Activated CD8-positive, alpha-beta memory T cell treated with anti-CD3 and anti-CD28 coated beads for 48 hours (primary cell): ENCODE data around the gene SUPT5H.

Experiments used
- DNase-seq, 3 experiments: peaks; one replicate each; pipeline ENCODE4 v3.0.0-alpha.2; 2020; ENCODE audit warnings: low read depth in 2 of 3, low spot score in 2 of 3

The SUPT5H gene

DNA sequence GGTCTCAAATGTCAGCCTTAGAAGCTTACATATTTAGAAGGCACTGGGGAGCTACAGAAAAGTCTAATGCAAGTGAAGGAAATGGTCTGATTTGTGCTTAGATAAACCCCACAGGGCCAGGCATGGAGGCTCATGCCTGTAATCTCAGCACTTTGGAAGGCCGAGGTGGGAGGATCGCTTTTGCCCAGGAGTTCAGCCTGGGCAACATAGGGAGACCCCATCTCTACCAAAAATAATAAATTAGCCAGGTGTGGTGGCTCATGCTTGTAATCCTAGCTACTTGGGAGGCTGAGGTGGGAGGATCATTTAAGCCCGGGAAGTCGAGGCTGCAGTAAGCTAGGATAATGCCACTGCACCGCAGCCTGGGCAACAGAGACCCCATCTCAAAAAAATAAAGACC, 50.7 kb downstream of the SUPT5H start:
- DNase-seq = no peak

DNA sequence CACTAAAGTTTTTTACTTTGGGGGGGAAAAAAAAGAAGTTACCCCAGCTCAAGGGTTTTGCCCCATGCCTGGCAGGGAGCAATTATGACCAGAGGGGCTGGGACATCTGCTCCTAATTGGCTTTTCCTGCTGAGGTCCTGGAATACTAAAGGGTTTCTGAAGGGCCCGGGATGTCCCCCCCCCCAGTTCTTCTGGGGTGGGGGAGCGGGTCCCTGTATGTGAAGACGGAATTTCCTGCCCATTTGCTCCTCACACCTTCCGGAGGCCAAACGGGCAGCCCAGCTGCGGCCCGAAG, 52.3 kb downstream of the SUPT5H start:
- DNase-seq = no peak

DNA sequence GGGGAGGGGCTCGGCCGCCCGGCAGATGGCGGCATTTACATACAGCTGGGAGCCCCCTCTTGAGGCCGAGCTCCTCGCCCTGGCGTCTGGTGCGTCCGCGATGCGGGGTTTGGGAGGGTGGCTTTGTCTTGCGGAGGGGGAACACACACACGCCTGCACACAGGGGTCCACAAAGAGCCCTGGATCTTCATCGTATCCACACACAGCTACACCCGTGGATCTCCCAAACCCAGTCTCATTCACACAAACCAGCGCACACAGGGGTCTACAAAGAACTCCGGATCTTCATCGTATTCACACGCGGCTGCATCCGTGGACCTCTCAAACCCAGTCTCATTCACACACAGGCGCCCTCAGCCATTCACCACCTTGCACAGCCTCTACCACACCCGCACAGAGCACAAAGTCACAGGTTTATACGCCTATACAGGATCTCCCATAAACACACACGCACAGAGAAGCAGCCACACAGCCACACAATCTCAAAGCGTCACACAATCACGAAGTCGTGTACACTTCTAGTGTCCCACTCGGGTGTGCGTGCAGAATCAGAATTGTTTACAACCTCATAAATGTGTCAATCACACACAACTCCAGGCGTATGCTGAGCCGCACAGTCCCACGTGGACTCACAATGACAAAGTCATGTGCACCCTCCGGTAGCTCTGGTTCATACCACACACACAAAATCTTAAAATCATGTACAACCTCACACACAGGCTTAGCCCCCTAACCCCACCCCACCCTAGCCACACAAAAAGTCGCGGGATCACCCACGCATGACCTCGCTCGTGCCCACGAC, 52.8 kb downstream of the SUPT5H start:
- DNase-seq = no peak

DNA sequence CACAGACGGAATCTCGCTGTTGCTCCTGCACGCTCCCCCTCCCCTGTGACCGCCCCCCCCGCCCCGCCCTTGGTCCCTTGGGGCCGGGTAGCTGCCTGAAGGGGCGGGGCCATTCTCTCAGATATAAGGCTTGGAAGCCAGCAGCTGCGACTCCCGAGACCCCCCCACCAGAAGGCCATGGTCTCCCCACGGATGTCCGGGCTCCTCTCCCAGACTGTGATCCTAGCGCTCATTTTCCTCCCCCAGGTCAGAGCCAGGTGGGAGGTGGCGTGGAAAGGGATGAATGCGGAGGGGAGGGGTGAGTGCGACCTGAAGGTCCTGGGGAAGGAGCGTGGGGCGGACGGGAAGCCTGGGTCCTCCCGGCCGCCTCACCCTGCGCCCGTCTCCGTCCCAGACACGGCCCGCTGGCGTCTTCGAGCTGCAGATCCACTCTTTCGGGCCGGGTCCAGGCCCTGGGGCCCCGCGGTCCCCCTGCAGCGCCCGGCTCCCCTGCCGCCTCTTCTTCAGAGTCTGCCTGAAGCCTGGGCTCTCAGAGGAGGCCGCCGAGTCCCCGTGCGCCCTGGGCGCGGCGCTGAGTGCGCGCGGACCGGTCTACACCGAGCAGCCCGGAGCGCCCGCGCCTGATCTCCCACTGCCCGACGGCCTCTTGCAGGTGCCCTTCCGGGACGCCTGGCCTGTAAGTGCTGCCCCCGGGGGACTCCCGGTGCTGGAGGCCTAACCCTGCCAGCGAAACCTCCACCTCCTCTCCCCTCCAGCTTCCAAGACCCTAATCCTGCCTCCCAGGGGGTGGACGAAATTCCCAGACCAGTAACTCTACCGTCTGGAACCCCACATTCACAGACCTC, 53.6 kb downstream of the SUPT5H start, which contains the start of gene DLL3:
TSS of gene DLL3 (plus strand) at position 150 of the 845 bp plus-strand sequence. CDS start at position 178, 28 bp downstream.
- no peak for DNase-seq

DNA sequence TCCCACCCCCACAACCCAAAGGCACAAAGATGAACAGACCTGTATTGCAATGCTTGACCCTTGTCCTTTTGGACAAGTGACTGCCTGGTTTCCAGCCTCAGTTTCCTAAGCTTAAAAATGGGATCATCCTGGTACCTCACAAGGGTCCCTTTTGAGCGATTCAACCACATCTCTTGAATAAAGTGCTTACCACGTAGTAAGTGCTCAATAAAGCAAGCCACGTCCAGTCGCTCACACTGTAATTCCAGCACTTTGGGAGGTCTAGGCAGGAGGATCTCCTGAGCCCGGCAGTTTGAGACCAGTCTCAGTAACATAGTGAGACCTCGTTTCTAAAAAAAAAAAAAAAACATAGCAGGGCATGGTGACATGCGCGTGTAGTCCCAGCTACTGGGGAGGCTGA, 54.5 kb downstream of the SUPT5H start:
- DNase-seq = no peak

DNA sequence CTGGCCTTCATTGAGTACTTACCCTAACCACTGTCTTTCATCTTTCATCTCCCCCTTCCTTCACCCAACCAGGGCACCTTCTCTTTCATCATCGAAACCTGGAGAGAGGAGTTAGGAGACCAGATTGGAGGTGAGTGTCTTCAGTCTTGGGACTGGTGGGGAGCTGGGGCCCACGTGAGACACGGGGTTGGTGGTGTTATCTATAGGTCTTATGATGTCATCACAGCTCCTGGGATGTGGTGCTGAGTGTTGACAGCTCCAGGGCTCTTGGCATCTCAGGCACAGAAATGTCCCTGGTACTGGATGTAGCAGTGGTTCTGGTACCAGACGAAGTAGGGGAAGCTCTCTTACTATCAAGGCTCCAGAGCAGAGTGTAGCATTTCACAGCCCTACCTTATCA, 55.2 kb downstream of the SUPT5H start:
- no peak for DNase-seq

DNA sequence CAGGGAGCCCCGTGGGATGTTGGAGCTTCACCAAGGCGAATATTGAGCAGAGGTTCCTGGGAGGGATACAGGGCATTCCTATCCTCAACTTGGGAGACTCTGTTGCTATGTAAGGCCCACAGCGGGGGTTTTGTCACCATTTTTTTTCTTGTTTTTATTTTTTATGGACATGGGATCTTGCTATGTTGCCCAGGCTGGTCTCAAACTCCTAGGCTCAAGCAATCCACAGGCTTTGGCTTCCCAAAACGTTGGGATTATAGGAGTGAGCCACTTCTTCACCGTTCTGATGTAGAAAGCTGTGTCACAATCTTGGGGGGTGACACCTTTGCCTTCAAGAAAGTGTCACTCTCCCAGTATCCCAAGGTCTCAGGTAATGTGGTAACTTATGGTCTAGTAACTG, 56.0 kb downstream of the SUPT5H start:
- no peak for DNase-seq

DNA sequence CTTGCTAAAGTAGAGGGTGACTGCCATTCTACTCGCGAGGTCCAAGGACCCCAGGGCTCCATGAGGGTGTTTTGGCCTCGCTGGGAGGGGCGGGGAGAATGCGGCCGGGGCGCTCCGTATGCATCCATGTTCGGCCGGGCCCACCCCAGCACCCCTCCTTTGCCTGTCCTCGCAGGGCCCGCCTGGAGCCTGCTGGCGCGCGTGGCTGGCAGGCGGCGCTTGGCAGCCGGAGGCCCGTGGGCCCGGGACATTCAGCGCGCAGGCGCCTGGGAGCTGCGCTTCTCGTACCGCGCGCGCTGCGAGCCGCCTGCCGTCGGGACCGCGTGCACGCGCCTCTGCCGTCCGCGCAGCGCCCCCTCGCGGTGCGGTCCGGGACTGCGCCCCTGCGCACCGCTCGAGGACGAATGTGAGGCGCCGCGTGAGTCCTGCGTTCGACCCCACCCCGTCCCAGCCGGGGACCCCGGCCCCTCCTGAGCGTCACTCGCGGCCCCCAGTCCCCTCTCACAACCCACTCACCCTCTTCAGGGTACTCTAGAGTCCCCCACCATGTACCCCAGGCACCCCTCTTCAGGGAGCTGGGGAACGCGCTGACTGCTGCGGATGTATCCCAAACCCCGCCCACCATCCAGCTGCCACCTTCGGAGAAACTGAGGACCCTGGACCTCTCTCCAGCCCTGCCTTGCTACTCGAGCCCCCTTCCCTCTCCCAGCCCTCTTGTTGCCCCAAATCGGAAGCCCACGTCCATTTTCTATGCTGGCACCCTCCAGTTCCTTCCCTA, 57.4 kb downstream of the SUPT5H start:
- peak; percentile 52 to 62 (median 58) for DNase-seq

DNA sequence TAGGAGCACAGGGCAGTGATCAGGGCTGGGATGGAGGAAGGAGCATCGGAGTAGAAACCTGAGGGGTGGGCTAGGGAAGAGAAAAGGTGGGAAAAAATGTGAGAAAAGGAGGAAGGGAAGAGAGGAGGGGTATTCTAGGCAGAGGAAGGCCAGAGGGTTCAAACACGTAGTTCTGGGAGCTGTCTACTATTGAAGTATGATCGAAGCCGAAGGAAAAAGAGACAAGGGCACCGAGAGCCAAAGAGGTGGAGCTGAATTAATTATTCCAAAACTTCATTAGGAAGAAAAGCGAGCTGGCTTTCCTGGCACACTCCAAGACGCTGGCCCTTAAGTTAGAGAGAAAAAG, 61.2 kb downstream of the SUPT5H start:
- DNase-seq = no peak

DNA sequence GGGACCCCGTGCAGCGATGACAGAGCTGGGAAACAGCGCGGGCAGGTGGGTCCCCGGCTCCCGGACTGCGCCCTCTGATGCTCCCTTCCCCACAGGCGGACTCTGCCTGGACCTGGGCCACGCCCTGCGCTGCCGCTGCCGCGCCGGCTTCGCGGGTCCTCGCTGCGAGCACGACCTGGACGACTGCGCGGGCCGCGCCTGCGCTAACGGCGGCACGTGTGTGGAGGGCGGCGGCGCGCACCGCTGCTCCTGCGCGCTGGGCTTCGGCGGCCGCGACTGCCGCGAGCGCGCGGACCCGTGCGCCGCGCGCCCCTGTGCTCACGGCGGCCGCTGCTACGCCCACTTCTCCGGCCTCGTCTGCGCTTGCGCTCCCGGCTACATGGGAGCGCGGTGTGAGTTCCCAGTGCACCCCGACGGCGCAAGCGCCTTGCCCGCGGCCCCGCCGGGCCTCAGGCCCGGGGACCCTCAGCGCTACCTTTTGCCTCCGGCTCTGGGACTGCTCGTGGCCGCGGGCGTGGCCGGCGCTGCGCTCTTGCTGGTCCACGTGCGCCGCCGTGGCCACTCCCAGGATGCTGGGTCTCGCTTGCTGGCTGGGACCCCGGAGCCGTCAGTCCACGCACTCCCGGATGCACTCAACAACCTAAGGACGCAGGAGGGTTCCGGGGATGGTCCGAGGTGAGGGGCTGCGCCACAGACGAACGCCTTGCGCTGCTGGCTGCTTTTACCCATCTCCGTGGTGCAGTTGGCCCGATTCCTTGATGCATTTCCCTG, 61.7 kb downstream of the SUPT5H start:
- peak in 2 of 3 experiments; percentile 23 to 48 for DNase-seq

DNA sequence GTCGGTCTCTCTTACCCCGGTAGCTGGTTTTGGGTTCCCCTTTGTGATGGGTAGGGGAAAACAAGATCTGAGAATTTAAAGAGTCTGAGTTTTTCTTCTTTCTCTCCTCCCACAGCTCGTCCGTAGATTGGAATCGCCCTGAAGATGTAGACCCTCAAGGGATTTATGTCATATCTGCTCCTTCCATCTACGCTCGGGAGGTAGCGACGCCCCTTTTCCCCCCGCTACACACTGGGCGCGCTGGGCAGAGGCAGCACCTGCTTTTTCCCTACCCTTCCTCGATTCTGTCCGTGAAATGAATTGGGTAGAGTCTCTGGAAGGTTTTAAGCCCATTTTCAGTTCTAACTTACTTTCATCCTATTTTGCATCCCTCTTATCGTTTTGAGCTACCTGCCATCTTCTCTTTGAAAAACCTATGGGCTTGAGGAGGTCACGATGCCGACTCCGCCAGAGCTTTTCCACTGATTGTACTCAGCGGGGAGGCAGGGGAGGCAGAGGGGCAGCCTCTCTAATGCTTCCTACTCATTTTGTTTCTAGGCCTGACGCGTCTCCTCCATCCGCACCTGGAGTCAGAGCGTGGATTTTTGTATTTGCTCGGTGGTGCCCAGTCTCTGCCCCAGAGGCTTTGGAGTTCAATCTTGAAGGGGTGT, 62.5 kb downstream of the SUPT5H start:
- no peak for DNase-seq

DNA sequence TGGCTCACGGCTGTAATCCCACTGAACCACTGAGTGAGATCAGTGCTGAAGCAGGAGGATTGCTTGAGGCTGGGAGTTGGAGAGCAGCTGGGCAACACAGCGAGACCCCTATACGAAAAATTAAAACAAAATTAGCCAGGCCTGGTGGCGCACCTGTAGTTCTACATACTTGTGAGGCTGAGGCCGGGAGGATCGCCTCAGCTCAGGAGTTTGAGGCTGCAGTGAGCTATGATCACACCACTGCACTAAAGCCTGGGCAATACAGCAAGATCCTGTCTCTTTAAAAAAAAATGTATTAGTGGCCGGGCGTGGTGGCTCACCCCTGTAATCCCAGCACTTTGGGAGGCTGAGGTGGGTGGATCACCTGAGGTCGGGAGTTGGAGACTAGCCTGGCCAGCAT, 63.2 kb downstream of the SUPT5H start:
- no peak for DNase-seq

DNA sequence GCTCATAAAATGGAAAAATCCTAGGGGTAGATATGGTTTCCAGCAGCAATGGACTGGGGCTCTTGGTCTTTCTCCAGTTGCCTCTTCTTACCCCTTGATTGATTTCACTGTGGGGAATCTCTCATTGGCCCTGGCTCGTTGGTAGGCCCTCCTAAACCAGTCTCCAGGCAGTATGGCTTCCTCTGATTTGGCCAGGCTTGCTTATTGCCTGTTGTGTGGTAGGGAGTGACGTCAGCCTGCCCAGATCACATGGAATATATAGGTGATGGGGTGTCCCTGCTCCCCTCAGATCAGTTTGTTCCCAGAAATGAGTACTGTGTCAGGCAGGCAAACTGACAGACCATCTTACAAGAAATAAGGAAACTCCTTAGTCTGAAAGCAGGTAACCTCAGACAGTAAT, 63.9 kb downstream of the SUPT5H start:
- DNase-seq = no peak

DNA sequence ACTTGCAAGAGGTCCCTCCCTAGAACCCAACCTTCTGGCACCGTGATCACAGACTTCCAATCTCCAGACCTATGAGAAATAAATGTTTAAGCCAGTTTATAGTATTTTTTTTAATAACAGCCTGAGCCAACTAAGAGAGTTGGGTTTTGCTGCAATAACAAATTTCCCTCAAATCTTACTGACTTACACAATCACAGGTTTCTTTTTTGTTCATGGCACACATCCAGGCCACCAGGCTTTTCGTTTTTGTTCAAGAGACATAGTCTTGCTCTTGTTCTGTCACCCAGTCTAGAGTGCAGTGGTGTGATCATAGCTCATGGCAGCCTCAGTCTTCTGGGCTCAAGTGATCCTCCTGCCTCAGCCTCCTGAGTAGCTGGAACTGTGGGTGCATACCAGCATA, 67.6 kb downstream of the SUPT5H start:
- no peak for DNase-seq

DNA sequence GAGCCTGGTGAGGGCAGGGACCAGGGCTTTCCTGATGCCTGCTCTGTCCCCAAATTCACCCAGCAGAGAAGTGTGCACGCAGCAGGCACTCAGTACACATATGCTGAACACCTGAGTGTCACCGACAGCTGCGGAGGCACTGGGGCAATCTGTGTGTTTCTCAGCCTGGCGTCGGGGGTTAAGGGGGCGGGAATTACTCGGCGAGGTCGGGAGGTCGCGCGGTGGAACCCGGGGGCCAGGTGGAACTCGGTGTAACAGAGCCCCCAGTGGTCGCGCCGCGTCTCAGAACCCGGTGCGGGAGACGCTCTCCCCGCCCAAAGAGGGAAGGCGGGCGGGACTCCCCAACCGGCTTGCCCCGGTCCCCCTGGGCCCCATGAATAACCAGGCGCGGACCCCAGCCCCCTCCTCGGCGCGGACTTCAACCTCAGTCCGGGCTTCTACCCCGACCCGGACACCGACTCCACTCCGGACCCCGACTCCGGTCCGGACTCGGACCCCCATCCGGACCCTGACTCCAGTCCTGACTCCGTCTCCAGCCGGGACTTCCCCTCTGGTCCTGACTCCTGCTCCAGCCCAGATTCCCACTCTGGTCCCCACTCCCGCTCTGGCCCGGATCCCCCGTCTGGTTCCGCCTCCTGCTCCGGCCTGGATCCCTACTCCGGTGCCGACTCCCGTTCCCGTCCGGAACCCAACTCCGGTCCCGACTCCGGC, 69.6 kb downstream of the SUPT5H start, which contains the start of gene SELENOV:
TSS of gene SELENOV (plus strand) at position 300 of the 711 bp plus-strand sequence. CDS start at position 374, 74 bp downstream.
- no peak for DNase-seq

DNA sequence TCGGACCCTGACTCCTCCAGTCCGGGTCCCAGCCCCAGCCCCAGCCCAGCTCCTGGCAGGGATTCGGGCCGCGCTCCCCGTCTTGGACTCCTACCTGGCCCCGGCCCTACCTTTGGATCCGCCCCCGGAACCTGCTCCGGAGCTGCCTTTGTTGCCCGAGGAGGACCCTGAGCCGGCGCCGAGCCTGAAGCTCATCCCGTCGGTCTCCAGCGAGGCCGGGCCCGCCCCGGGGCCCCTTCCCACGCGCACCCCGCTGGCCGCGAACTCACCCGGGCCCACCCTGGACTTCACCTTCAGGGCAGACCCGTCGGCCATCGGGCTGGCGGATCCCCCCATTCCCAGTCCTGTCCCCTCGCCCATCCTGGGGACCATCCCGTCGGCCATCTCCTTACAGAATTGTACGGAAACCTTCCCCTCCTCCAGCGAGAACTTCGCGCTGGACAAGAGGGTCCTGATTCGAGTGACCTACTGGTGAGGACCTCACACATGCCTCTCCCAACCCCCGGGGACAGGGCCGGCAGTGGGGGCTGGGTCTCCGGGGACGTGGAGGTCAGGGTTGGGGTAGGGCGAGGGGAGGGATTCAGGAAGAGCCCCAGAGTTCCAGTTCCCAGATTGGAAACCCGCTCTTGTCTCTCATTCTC, 70.3 kb downstream of the SUPT5H start:
- no peak for DNase-seq

DNA sequence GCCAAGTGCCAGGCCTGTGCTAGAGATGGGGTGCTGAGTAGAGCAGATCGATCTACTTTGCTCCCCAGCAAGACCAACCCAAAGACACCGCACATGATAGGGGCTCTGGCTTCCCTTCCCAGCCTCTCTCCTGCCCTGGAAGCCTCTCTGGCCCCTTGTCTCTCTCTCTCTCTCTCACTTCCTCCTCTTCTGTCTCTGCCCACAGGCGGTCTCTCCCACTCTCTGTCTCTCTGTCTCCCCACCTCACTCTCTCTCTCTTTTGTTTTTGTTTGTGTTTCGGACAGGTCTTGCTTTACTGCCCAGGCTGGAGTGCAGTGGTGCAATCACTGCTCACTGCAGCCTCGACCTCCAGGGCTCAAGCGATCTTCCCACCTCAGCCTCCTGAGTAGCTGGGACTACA, 70.9 kb downstream of the SUPT5H start:
- DNase-seq = no peak

DNA sequence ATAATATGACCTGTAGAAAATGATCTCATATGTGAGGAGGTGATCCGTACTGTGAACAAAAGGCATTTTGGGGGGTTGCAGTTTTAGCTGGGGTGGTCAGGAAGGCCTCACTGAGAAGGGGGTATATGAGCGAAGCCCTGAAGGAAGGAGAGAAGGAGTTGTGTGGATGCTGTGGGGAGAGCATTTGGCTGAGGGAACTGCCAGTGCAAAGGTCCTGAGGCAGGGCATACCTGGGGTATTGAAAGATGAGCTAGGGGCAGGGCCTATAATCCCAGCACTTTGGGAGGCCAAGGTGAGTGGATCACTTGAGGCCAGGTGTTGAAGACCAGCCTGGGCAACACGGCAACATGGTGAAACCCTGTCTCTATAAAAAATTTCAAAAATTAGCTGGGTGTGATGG, 72.0 kb downstream of the SUPT5H start:
- no peak for DNase-seq

DNA sequence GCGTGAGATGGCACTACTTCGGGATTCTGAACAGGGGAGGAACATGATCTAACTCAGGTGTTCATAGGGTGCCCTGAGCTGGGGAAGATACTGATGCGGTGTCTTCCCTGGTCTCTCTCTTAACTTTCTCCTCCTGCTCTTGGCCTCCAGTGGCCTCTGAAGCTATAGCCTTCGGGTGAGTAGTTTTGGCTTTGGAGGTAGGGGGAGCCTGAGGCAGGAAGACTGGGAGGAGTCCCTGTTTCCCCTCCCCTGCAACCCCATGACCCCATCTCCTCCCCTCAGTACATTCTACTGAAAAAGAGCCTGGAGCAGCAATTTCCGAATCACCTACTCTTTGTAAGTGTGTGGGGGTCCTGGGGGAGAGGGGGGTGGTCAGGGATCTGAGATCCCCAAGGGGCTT, 73.1 kb downstream of the SUPT5H start:
- DNase-seq = no peak
